ENCODE results near the gene APLNR. TPM values are rescaled to one million over a fixed set of nuclear protein-coding genes. Genes with fewer than 3 reads are reported as not detected.

APLNR gene
- total and polyA plus RNA-seq, 2 donors (not counting 1 experiment from before 2014, with no cell fraction given) = not detected

DNA sequence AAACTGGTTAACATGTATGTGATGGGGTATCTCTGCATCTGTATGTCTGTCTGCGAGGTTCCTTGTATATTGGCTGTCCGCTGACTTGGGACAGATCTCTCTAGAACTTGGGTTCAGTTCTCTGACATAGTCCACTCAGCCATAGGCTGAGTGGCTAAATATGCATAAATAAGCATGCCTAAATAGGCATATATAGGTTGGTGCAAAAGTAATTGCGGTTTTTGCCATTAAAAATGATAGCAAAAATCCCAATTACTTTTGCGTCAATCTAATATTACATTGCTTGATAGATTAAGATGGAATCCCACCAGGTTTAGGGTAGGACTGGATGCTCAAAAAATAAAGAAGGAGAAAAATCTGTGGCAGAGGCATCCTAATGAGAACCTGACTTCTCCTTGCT is 46.5 kb downstream of the APLNR start:
- H3K4me3 ChIP-seq (ENCODE audit: control extremely low read depth in 1 of 5, extremely low read depth in 1 of 5, insufficient read depth in 1 of 5, low read depth in 2 of 5, low read length in 4 of 5) = no peak overlapping the region
- H3K36me3 ChIP-seq (replicated peaks in 1 of 2; ENCODE audit: control extremely low read depth in 1 of 2, control insufficient read depth in 1 of 2, extremely low read depth in 1 of 2, insufficient read depth in 2 of 2, low read length in 1 of 2) = no peaks in the 10 kb centered on the region
- H3K27ac Mint-ChIP-seq = no peak overlapping the region
- H3K27ac ChIP-seq (ENCODE audit: low read length in 2 of 2) = no peak overlapping the region
- no peak overlapping the region for H3K9ac ChIP-seq (ENCODE audit: low read length)
- peaks cover 0 to 3% (median 0%) of the 10 kb centered on the region in 3 donors for H3K9me3 ChIP-seq (ENCODE audit: control extremely low read depth in 1 of 3, control insufficient read depth in 2 of 3, insufficient read depth in 1 of 3, low read length in 2 of 3)
- H4K20me1 ChIP-seq (ENCODE audit: control insufficient read depth, insufficient read depth, low read length, poor library complexity, severe bottlenecking) = no peaks in the 10 kb centered on the region
- no peak for ATAC-seq (ENCODE audit: low read depth)
- no peak overlapping the region for H3K4me2 ChIP-seq (replicated peaks; ENCODE audit: low read depth, low read length, poor library complexity, severe bottlenecking)
- DNase-seq = no peak
- peaks cover 25% of the 10 kb centered on the region for H3K27me3 Mint-ChIP-seq
- H3K4me3 Mint-ChIP-seq = no peak overlapping the region
- H3K9me3 Mint-ChIP-seq (ENCODE audit: insufficient read depth) = no peaks in the 10 kb centered on the region
- H3K79me2 ChIP-seq (ENCODE audit: control insufficient read depth, insufficient read depth, low read length) = no peaks in the 10 kb centered on the region
- peaks cover 0 to 5% (median 1%) of the 10 kb centered on the region in 4 experiments for H3K27me3 ChIP-seq (replicated peaks in 1 of 4; ENCODE audit: control extremely low read depth in 1 of 4, control insufficient read depth in 3 of 4, insufficient read depth in 4 of 4, low read length in 3 of 4)
- POLR2A ChIA-PET = no interaction called here
- no peaks in the 10 kb centered on the region for H3K4me1 Mint-ChIP-seq
- CTCF ChIA-PET = no interaction called here
- 100% methylated on average over 1 of the region's 4 CpGs for WGBS (ENCODE audit: insufficient coverage)
- TF ChIP-seq, protein P1, sequence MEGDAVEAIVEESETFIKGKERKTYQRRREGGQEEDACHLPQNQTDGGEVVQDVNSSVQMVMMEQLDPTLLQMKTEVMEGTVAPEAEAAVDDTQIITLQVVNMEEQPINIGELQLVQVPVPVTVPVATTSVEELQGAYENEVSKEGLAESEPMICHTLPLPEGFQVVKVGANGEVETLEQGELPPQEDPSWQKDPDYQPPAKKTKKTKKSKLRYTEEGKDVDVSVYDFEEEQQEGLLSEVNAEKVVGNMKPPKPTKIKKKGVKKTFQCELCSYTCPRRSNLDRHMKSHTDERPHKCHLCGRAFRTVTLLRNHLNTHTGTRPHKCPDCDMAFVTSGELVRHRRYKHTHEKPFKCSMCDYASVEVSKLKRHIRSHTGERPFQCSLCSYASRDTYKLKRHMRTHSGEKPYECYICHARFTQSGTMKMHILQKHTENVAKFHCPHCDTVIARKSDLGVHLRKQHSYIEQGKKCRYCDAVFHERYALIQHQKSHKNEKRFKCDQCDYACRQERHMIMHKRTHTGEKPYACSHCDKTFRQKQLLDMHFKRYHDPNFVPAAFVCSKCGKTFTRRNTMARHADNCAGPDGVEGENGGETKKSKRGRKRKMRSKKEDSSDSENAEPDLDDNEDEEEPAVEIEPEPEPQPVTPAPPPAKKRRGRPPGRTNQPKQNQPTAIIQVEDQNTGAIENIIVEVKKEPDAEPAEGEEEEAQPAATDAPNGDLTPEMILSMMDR (IDR thresholded peaks at IDR 0.05) = no peak
- TF ChIP-seq EZH2 (IDR thresholded peaks at IDR 0.05; ENCODE audit: borderline replicate concordance, insufficient read depth, low read depth, low read length, poor library complexity, severe bottlenecking) = no peak
- no peaks in the 10 kb centered on the region for H3K4me1 ChIP-seq (ENCODE audit: control insufficient read depth in 2 of 2, insufficient read depth in 2 of 2, low read length in 2 of 2)
- intact Hi-C loops (cut with micrococcal nuclease) = no loop called here
- H2AFZ ChIP-seq (ENCODE audit: insufficient read depth, low read depth, low read length, poor library complexity, severe bottlenecking) = no peak overlapping the region

Other genes with a start within 250 kb of the APLNR start
- not detected in 2 replicates for gene OR5AK2, start 248.3 kb downstream of the APLNR start, total RNA-seq
- gene OR5AK2, start 248.3 kb downstream of the APLNR start, polyA plus RNA-seq = not detected in 2 replicates
- gene LRRC55, start 55.3 kb downstream of the APLNR start, total RNA-seq = not detected in 2 replicates
- gene LRRC55, start 55.3 kb downstream of the APLNR start, polyA plus RNA-seq = not detected in 2 replicates
- gene TNKS1BP1, start 87.7 kb upstream of the APLNR start, total RNA-seq = 8.1 and 12.2 TPM in 2 replicates
- 2.2 and 2.9 TPM in 2 replicates for gene TNKS1BP1, start 87.7 kb upstream of the APLNR start, polyA plus RNA-seq
- 63.8 and 66.6 TPM in 2 replicates for gene SSRP1, start 98.6 kb upstream of the APLNR start, total RNA-seq
- 40.9 and 49.3 TPM in 2 replicates for gene SSRP1, start 98.6 kb upstream of the APLNR start, polyA plus RNA-seq
- not detected in 2 replicates for gene P2RX3, start 101.1 kb upstream of the APLNR start, total RNA-seq
- not detected in 2 replicates for gene P2RX3, start 101.1 kb upstream of the APLNR start, polyA plus RNA-seq
- not detected in 2 replicates for gene PRG3, start 143.9 kb upstream of the APLNR start, total RNA-seq
- not detected in 2 replicates for gene PRG3, start 143.9 kb upstream of the APLNR start, polyA plus RNA-seq
- gene PRG2, start 153.4 kb upstream of the APLNR start, total RNA-seq = not detected in 2 replicates
- 0.07 and 0.52 TPM in 2 replicates for gene PRG2, start 153.4 kb upstream of the APLNR start, polyA plus RNA-seq
- 19.3 and 20.9 TPM in 2 replicates for gene SLC43A3, start 189.9 kb upstream of the APLNR start, total RNA-seq
- gene SLC43A3, start 189.9 kb upstream of the APLNR start, polyA plus RNA-seq = 7.6 and 8.0 TPM in 2 replicates
- gene RTN4RL2, start 223.3 kb upstream of the APLNR start, total RNA-seq = 0.12 and 0.27 TPM in 2 replicates
- gene RTN4RL2, start 223.3 kb upstream of the APLNR start, polyA plus RNA-seq = 0.10 and 0.13 TPM in 2 replicates